GM20431 (cell line): ENCODE results near the gene GLI2.

Source experiments
- in situ Hi-C: fragments of 300-500 bp; cut with MseI, MboI; formaldehyde crosslinking; loops from one replicate; pipeline ENCODE4 v1.15.0; 2020; ENCODE audit warnings: low sequenced_read_pairs; ENCODE audit not compliant: unreplicated experiment

Gene GLI2

DNA sequence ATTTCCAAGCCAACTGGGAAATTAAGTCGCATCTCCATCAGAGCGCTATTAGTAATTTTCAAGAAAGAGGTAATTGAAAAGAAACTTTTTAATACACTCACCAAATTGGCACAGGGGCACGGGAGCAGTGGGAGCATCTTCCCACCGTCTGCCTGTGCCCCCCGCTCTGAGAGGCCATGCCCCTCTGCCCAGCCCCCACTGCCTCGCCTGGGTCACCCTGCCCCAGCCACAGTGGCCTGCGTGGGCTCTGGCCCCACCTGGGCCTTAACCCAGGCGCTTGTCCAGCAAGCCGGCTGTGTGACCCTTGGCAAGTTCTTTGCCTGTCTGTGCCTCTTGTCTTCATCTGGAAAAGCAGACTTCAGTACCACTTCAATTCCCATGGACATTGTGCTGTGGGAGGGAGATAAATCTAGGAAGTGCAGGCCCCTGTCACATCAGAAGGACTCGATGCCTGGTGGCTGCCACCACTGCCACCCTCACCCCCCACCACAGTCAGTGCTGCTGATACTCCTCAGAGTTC is 31.9 kb downstream of the GLI2 start:
- in situ Hi-C loops: no loop called here

DNA sequence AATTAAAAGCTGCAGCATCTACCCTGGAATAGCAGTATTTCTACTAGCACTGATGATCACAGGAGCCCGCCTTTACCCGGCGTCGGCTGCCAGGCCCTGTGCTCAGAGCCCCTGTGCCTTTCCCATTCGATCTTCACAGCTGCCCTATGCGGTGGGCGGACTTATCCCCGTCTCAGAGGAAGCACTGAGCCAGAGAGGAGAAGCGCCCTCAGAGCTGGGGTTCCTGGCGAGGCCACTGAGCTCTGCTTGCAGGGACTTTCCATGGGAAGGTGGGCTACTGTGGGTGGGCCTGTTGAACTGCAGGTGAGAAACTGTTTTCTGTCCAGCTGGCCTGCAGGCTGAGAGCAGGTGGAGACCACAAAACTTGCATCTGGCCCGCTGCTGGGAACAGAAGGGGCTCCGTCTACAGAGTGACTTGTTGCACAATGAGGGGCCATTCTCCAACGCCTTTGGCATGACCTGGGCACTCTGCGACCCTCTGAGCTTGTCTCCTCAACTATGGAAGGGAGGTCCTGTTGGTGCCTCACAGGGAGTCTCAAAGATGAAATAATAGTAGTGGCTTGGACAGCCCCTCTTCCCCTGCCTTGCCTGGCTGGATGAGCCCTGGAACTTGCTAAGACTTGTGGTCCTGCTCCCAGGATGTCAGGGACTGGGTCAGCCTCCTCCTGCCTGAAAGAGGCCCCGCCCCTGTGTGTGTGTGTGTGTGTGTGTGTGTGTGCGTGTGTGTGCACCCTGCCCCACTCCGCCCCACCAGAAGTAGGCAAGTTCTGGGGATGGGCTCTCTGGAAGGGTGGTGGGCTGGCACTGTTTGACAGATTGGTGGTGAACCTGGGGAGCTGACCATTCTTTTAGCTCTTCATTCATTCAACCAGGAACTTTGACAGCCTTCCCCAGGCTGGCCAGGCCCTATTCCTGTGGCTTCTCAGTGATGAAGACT is 32.7 kb downstream of the GLI2 start:
- in situ Hi-C loops: no loop called here

DNA sequence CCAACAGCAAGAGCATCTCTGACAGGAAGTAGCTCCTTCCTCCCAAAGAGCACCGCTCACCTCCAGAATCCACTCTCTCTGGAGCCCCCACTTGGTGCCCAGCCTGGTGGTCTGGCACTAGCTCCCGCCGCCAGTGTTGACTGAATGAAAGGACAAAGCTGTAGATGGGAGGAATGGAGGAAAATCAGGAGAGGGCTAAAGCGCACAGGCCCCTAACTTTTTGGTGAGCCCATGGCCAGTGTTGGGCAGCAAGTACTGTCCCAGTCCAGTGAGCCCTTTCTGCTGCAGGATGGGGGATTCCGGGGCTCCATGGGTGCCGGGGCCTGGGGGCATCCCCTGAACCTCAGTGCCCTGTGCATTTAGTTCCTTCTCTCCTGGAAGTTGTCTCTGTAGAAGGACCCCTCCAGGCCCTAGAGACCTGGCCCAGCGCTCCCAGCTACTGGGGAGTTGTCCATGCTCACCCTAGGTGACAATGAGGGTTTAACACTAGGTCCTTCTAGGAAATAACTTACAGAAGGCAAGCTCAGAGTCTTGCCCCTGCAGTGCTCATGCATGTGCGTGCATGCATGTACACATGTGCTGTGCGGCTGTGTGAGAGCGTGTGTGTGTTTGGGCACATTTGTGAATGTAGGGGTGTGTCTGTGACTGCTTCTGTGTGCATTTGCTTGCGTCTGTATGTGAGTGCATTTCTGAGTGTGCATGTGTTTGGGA is 33.6 kb downstream of the GLI2 start:
- in situ Hi-C loops: no loop called here

DNA sequence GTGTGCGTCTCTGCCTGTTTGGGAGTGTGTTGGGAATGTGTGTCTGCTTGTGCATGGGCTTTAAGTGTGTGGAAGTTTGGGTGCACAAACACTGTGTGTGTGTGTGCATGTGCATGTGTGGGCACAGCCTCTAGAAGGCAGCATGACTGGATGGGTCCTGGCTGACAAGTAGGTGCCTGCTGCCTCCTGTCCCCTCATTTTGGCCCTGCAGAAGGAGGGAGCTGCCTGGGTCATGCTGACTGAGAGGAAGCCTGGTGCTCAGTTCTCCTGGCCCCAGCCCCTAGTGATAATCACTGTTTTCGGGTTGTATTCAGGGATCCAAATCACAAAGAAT is 34.1 kb downstream of the GLI2 start:
- in situ Hi-C loops: no loop called here

DNA sequence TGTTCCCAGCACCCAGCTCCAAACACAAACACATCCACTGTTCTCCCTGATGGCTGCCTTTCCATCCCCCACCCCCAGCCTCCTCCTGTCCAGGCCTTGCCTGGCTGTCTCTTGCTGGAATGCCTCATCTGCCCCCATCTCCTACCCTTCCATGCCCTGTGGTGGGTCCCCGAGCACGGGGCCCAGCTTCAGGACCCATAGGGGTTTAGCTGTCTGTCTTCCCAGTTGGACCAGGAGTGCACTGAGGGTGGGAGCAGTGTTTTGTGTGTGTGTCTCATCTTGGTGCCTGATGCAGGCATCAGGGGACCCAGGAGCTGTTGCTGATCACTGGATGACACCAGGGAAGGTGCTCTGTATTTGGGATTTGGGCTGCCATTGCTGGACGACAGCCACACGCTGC is 34.5 kb downstream of the GLI2 start:
- in situ Hi-C loops: no loop called here

DNA sequence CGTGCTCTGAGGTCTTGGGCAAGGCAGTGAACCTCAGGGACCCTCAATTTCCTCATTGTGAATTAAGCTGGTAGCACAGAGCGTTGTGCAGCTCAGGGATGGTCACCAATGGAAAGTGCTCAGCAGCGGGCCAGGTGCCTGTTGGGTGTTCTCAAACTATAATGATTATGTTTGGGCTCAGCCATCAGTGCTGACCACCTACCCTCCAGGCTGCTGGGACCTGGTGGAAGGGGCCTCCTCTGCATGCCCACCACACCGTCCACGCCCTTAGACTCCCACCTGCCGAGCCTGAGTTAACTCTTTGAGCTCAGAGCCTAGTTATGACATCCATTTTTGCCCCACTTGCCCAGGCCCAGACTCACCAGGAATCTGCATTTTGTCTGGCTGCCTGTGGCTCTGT is 35.0 kb downstream of the GLI2 start:
- in situ Hi-C loops: no loop called here

DNA sequence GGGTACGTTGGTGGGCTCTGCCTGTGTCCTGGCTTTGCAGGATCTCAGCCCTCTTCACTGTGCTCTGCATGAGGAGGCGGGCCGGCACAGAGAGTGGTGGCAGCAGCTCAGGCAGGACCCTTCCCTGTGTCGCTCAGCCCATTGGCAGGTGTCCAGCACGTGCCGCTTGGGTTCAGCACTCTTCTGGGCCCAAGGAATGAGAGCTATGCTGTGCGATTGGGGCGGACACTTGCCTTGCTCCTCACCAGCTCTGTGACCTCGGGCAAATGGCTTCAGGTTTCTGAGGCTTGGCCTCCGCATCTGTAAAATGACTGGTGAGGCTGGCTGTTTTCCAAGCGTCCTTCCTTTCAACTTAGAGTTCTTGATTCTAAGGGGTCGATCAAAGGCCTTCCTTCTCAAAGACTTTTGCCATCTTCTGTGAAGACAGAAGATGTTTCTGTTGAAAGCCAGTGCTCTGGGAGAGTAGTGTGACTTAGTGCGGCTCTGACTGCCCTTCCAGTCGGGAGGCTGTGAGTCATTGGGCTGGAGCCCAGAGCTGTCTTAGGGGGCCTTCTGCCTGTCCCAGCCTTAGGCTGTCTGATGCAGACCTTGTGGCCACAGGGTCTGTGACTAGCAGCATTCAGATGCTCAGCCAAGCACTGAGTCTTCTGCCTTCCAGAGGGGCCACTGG is 35.6 kb downstream of the GLI2 start:
- in situ Hi-C loops: no loop called here

DNA sequence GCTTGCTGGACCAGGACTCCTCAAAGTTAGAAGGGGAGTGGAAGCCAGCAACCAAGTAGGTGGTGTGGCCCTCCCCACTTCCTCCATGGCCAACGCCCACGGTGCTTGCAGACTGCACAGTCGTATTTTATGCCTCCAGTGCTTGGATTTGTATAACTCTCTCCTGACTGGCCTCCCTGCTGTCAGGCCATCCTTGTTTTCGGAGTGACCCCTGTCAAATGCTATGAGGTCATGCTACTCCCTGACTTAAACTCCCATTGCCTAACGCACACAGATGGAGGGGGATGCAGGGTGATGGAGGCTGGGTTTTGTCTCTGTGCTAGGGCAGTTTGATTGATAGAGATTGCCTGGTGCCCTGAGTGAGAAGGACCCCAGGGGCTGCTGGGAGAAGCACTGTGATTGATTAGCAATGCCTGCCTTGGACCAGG is 36.1 kb downstream of the GLI2 start:
- in situ Hi-C loops: no loop called here

DNA sequence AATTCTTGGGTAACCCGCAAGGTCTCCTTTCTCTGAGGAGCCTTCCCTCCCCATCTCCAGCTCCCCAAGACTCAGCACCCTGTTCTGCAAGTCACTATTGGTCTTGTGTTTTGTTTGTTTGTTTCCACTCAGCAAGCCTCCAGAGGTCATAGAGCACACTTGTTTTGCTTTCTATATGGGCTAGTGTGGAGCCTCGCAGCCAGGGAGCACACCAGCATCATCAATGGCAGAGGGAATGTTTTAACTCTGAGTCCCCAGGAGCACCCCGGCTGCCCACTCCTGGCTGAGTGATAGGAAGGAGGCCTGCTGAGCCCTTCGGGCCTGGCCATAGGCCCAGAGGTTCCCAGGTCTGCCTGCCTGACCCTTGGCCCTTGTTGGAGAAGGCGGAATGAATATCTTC is 36.6 kb downstream of the GLI2 start:
- in situ Hi-C loops: no loop called here

DNA sequence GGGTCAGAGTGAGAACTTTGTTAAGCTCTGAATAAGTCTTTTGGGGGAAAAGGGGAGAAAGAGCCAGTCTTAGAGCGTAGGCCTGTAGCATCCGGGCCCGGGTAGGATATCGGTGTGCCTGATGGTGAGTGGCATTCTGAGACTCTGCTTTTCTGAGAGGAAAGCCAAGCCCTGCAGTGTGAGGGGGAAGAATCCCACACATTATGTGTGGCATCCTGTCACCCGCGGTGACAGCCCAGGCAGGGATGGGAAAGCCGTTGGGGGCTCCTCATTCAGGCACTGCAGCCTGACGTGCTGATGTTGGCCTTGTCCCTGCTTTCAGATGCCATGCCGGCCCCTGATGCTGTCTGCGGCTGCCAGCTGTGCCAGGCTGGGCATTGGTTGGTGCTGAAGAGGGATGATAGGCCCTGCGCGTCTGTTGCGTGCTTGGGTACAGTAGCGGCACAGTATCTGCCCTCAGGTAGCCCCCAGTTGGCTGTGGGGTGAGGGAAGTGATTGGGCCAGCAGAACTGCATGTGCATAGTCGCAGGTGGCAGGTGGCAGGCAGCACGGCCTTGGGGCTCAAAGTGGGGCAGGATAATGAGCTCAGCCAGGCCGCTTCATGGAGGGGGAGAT is 37.6 kb downstream of the GLI2 start:
- in situ Hi-C loops: no loop called here

DNA sequence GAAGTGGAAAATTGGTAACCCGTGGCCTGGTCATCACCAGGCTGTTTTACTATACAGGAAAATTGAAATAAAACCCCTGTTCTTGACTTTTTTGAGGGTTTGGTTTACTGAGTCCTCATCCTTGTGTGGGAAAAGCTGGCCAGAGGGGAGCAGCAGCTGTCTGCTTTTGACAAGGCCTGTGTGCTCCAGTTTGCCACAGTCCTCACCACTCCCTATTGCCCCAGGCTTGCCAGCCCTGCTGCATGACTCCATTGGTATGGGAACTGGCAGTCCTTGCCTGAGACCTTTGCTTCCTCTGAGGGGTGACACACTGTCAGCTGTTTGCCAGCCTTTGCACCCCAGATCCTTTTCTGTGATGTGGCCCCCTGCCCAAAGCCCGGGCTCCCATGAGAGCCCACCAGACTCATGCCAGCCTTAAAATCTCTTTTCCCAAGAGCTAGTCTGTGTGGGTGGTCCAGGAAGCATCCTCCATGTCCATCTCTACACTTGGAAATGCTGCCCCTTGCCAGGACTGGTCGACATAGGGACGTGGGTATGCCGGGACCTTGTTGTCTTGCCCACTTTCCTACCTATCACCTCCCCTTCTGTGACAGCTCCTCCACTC is 39.0 kb downstream of the GLI2 start:
- in situ Hi-C loops: no loop called here

DNA sequence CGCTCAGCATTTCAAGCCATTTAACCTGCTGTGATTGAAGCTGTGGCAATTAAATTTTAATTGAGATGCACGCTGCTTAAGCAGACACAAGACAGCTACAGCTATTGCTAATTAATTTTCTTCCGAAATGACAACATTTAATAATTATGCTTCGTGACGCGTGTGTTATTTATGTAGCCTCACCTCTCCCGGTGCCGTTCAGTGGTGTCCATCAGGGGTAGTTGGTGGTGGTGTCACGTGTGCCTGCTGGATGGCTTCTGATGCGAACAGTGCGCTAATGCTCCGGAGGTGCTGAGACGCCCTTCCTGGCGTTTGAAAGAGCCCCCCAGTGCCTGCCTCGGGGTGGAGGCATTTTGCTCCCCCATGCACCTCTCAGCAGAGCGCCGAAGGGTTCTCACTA is 39.5 kb downstream of the GLI2 start:
- in situ Hi-C loops: no loop called here

DNA sequence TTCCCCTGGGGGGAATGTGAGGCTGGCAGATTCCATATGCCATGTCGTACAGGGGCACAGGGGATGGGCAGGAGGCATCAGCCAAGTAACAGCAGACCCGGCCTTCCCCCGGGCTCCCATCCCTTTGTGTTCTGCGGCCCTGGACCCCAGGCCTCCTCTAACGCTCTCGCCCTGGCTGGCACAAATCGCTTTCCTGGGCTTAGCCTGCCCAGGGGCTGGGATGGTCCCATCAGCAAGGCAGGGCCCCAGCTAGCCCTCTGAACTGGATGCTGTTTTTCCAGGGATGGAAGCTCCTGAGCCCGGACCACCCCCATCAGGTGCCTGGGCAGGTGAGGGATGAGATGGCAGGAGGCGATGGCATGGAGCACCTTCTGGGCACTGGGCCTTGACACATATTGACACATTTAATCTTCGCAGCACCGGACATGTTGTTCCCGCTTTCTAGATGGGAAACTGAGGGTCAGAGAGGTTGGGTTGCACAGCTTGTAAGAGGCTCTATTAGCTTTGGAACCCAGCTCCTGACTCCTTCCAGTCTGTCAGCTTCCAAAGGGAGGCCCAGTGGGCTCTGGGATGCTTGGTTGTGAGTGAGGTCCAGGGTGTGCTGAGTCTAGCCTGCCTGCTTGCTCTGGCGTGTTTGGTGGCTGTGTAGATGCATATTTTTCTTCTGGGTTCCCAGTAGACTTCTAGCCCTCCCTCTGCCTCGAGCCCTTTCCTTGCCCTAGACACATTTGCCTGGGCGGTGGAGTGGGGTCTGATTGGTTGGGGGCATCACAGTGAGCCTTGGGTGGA is 40.3 kb downstream of the GLI2 start:
- in situ Hi-C loops: no loop called here

DNA sequence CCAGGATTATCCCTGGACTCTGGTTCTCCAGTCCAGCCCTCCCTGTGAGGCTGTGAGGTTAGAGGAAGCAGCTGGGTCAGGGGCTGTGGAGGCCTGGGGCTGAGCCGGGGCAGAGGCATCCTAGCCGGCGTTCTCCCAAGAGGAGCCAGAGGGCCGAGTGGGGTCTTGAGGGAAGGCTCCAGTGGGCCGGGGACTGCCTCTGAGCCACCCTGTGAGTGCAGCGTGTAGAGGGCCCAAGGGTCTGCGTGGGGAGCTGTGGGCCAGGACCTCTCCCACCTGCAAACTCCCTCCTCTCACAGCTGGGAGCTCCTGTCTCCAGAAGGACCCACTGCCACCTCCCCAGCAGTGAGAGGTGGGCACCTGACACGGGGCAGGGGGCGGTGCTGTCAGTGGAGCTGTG is 41.0 kb downstream of the GLI2 start:
- in situ Hi-C loops: no loop called here

DNA sequence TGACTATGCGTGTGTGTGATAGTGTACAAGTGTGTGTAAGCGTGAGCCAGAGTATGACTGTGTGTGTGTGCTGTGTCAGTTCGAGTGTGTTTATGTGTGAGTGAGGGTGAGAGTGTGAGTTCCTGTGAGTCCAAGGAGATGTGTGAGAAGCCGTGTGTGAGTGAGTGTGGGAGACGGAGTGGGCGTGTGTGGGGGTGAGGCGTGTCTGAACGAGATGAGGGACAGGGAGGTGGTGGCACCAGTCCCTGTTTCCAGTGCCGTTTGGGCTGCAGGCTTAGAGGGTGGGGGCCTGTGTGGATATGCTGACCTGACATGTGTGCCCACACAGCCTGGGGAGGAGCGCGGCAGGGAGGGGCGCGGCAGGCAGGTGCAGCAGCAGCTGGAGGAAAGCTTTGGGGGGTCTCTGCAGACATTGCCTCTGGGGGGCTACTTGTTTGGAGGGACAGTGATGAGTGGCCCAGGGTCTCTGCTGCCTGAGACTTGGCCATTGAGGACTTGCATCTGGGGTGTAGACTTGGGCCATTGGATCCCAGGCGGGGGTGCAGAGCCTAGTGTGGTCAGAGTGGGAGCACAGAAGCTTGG is 41.6 kb downstream of the GLI2 start:
- in situ Hi-C loops: no loop called here

DNA sequence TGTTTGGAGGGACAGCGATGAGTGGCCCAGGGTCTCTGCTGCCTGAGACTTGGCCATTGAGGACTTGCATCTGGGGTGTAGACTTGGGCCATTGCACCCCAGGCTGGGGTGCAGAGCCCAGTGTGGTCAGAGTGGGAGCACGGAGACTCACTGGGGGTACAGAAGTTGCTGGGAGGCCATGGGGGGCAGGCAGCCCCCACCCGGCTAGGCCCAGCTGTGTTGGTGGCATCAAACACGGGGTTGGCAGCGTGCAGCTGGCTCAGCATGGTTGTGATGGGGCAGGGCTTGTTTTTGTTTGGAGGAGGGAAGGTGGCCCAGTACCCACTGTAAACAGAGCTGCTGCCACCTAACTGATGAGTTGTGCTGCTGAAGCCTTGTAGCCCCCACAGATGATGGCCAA is 42.1 kb downstream of the GLI2 start:
- in situ Hi-C loops: no loop called here

DNA sequence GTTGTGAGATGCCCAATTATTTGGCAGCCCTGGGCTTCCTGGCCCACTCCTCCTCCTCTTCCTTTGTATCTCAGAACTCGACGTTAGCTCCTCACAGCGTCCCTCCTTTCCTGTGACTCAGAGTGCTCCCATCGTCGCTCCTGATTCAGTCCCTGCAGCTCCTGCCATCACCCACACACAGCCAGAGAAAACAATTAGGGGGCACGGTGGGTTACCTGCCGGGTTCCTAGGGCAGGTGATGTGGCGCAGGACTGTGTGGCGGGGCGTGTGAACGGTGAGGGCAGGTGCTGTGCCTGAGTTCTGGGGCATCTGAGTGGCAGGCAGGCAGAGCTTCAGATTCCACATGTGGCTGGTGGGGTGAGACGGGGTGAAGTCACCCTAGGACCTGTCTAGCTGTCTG is 42.6 kb downstream of the GLI2 start:
- in situ Hi-C loops: no loop called here

DNA sequence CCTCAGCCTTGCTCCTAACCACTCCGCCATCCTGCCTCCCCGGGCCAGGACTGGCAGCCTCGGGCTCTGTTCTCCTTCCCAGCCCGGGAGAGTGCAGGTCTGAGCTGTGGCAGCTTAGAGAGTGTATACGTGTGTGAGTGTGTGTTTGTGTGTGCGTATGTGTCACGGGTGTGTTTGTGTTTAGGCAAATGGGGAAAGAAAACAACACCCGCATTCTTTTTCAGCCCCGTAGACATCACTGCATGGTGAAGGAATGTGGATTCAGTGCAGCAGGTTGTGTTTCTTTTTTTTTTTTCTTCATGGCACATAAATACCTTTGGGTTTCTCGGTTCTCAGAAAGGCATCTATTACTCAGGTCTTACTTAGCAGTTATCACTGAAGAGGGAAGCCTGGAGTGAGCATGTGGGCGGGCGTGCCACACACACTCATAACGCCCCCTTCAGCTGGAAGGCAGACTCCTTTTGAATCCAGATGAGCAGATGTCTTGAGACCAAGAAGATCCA is 44.2 kb downstream of the GLI2 start:
- in situ Hi-C loops: no loop called here

DNA sequence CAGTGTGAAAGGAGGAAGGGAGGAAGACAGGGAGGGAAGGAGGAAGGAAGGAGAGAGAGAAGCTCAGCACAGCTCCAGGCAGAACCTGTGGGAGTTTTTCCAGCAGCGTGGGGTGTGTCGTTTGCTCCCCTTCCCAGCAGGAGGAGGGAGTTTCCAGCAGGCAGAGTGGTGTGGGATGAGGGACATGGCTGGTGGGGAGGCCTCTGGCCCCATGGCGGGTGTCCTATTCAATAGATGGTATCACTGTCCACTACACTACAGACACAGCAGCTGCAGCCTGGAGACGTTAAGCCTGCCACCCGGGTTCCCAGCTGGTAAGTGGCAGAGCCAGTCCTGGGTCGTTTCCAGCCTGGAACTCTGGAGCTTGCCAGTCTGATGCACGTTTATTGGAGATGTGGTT is 44.7 kb downstream of the GLI2 start:
- in situ Hi-C loops: no loop called here
